ENCODE data around the gene CFAP210. TPM values are rescaled to one million over a fixed set of nuclear protein-coding genes. Genes with fewer than 3 reads are reported as not detected.

The CFAP210 gene
- total and polyA plus RNA-seq, 4 experiments from 2014 or later = not detected

DNA sequence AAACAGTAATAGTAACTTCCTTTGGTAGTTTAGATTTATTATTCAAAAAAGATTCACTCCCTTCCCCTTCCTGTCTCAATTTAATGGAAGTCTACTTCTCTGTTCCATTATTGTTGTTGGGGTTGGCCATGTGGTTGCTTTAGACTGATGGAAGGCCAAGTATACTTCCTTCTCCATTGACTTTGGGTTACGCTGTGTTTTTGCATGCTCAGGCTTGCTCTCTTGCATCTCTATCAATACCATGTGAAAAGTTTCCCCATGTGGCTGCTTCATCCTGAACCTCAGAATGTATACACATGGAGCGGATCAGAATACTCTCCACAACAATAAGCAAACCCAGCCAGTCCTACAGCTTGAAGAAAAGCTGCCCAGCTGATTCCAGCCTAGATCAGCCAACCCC lies 20.3 kb downstream of the CFAP210 start:
- Mint-ChIP-seq H3K4me3 (no peak overlapping the region), H3K36me3 (no peaks in the 10 kb centered on the region), H3K27ac (no peak overlapping the region), H3K27me3 (peaks cover 5 to 6% of the 10 kb centered on the region in 2 donors), H3K9me3 (peaks cover 0 to 4% (median 0%) of the 10 kb centered on the region in 8 donors), H3K4me1 (no peaks in the 10 kb centered on the region)
- Histone ChIP-seq H3K4me3 (ENCODE audit: low read length in 2 of 2) (no peak overlapping the region), H3K27me3 (ENCODE audit: insufficient read depth, low read length) (no peaks in the 10 kb centered on the region), H3K36me3 (ENCODE audit: insufficient read depth, low read length) (no peaks in the 10 kb centered on the region), H3K27ac (ENCODE audit: low read depth, low read length) (no peak overlapping the region), H3K4me1 (ENCODE audit: insufficient read depth, low read length) (no peaks in the 10 kb centered on the region), H3K9me3 (ENCODE audit: control insufficient read depth in 1 of 2, low read length in 2 of 2) (no peaks in the 10 kb centered on the region)
- ChIA-PET POLR2A (ENCODE audit: partially characterized antibody) (no interaction called here), CTCF (ENCODE audit: partially characterized antibody) (no interaction called here)
- no peak for DNase-seq
- intact Hi-C loops (cut with micrococcal nuclease) = no loop called here

DNA sequence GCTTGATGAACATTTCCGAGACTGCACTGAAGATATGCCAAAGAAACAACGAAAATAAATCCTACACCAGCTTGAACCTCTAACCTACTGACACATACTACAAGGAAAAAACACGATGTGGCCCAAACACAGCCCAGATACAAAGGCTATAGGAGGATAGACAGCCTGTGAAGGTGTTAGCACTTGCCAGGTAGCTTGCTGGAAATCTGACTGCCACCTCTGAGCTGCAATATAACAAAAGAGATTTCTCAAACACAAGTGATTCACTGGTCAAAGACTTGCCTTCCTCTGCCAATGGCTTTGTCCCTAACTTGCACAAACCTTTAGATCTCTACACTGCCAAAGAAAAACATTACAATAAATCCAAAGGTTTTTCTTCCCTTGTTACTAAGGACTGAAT lies 21.1 kb downstream of the CFAP210 start:
- H3K27me3 Mint-ChIP-seq = peaks cover 5 to 6% of the 10 kb centered on the region in 2 donors
- CTCF ChIA-PET (ENCODE audit: partially characterized antibody) = no interaction called here
- Histone ChIP-seq H3K4me1 (ENCODE audit: insufficient read depth, low read length) (no peaks in the 10 kb centered on the region), H3K9me3 (ENCODE audit: control insufficient read depth in 1 of 2, low read length in 2 of 2) (no peaks in the 10 kb centered on the region), H3K4me3 (ENCODE audit: low read length in 2 of 2) (no peak overlapping the region), H3K27me3 (ENCODE audit: insufficient read depth, low read length) (no peaks in the 10 kb centered on the region), H3K27ac (ENCODE audit: low read depth, low read length) (no peak overlapping the region), H3K36me3 (ENCODE audit: insufficient read depth, low read length) (no peaks in the 10 kb centered on the region)
- H3K27ac Mint-ChIP-seq = no peak overlapping the region
- intact Hi-C loops (cut with micrococcal nuclease) = no loop called here
- H3K9me3 Mint-ChIP-seq = peaks cover 0 to 4% (median 0%) of the 10 kb centered on the region in 8 donors
- no peak overlapping the region for H3K4me3 Mint-ChIP-seq
- DNase-seq = no peak
- H3K4me1 Mint-ChIP-seq = no peaks in the 10 kb centered on the region
- POLR2A ChIA-PET (ENCODE audit: partially characterized antibody) = no interaction called here
- H3K36me3 Mint-ChIP-seq = no peaks in the 10 kb centered on the region

DNA sequence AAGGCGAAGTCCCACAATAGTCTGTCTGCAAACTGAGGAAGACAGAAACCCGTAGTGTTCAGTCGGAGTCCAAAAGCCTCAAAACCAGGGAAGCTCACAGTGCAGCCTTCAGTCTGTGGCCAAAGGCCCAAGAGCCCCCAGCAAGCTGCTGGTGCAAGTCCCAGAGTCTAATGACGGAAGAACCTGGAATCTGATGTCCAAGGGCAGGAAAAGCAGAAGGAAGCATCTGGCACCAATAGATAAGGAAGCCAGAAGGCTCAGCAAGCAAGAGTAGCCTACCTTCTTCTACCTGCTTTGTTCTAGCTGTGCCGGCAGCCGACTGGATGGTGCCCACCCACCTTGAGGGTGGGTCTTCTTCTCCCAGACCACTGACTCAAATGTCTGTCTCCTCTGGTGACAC lies 21.8 kb downstream of the CFAP210 start:
- Mint-ChIP-seq H3K9me3 (peaks cover 0 to 4% (median 0%) of the 10 kb centered on the region in 8 donors), H3K27ac (no peak overlapping the region), H3K4me1 (no peaks in the 10 kb centered on the region), H3K36me3 (no peaks in the 10 kb centered on the region), H3K27me3 (peaks cover 5 to 6% of the 10 kb centered on the region in 2 donors), H3K4me3 (no peak overlapping the region)
- H3K4me1 ChIP-seq (ENCODE audit: insufficient read depth, low read length) = no peaks in the 10 kb centered on the region
- H3K4me3 ChIP-seq (ENCODE audit: low read length in 2 of 2) = no peak overlapping the region
- no peak for DNase-seq
- no peaks in the 10 kb centered on the region for H3K36me3 ChIP-seq (ENCODE audit: insufficient read depth, low read length)
- no peak overlapping the region for H3K27ac ChIP-seq (ENCODE audit: low read depth, low read length)
- intact Hi-C loops (cut with micrococcal nuclease) = no loop called here
- CTCF ChIA-PET (ENCODE audit: partially characterized antibody) = no interaction called here
- no peaks in the 10 kb centered on the region for H3K27me3 ChIP-seq (ENCODE audit: insufficient read depth, low read length)
- H3K9me3 ChIP-seq (ENCODE audit: control insufficient read depth in 1 of 2, low read length in 2 of 2) = no peaks in the 10 kb centered on the region
- POLR2A ChIA-PET (ENCODE audit: partially characterized antibody) = no interaction called here

DNA sequence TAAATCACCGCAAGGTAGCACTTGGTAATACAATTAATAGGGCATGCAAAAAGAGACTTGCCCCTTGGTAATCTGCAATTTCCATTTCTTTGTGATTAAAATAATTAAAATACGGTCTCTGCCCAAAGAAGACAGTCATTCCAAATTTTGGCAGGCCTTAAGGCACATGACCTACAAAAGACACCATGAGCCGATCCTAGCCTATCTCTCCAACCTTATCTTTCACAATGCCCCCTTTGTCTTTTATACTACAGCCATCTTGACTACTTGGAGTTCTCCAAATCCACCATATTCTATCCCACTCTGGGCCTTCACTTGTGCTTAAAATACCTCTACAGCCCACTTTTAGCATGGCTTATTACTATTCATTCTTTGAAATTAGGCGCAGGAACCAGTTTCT lies 23.3 kb downstream of the CFAP210 start:
- Mint-ChIP-seq H3K36me3 (no peaks in the 10 kb centered on the region), H3K27ac (no peak overlapping the region), H3K27me3 (peaks cover 5 to 6% of the 10 kb centered on the region in 2 donors), H3K4me1 (no peaks in the 10 kb centered on the region), H3K9me3 (peaks cover 0 to 6% (median 0%) of the 10 kb centered on the region in 8 donors), H3K4me3 (no peak overlapping the region)
- no peak for DNase-seq
- Histone ChIP-seq H3K4me3 (ENCODE audit: low read length in 2 of 2) (no peak overlapping the region), H3K4me1 (ENCODE audit: insufficient read depth, low read length) (no peaks in the 10 kb centered on the region), H3K36me3 (ENCODE audit: insufficient read depth, low read length) (no peaks in the 10 kb centered on the region), H3K27me3 (ENCODE audit: insufficient read depth, low read length) (no peaks in the 10 kb centered on the region), H3K9me3 (ENCODE audit: control insufficient read depth in 1 of 2, low read length in 2 of 2) (no peaks in the 10 kb centered on the region), H3K27ac (ENCODE audit: low read depth, low read length) (no peak overlapping the region)
- ChIA-PET POLR2A (ENCODE audit: partially characterized antibody) (no interaction called here), CTCF (ENCODE audit: partially characterized antibody) (no interaction called here)
- intact Hi-C loops (cut with micrococcal nuclease) = no loop called here

DNA sequence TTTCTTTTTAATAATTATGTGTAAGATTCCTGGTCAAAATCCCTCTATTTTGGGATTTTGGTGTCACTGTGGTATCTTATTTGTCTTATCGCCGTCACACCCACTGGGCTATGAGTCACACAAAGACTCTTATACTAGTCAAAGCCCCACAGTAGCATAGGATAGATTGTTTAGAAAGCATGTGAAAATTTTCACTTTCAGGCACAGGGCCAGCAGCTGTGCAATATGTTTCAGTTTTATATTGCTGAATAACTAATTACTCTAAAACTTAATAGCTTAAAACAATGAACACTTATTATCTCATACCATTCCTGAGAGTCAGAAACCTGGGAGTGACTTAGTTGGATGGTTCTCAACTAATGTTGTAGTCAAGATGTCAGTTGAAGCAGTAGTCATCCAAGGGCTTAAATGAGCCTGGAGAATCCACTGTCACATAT lies 24.0 kb downstream of the CFAP210 start:
- H3K27me3 ChIP-seq (ENCODE audit: insufficient read depth, low read length) = no peaks in the 10 kb centered on the region
- no peaks in the 10 kb centered on the region for H3K4me1 ChIP-seq (ENCODE audit: insufficient read depth, low read length)
- H3K27ac Mint-ChIP-seq = no peak overlapping the region
- no peaks in the 10 kb centered on the region for H3K36me3 ChIP-seq (ENCODE audit: insufficient read depth, low read length)
- H3K4me1 Mint-ChIP-seq = no peaks in the 10 kb centered on the region
- DNase-seq = no peak
- H3K9me3 ChIP-seq (ENCODE audit: control insufficient read depth in 1 of 2, low read length in 2 of 2) = no peaks in the 10 kb centered on the region
- intact Hi-C loops (cut with micrococcal nuclease) = no loop called here
- ChIA-PET POLR2A (ENCODE audit: partially characterized antibody) (no interaction called here), CTCF (ENCODE audit: partially characterized antibody) (interaction anchor here (0.7 kb wide), 1 partner anchor 28 kb away, joined by 3 read pairs; no protein-coding TSS in a partner anchor)
- no peak overlapping the region for H3K4me3 ChIP-seq (ENCODE audit: low read length in 2 of 2)
- peaks cover 4 to 5% of the 10 kb centered on the region in 2 donors for H3K27me3 Mint-ChIP-seq
- peaks cover 0 to 6% (median 0%) of the 10 kb centered on the region in 8 donors for H3K9me3 Mint-ChIP-seq
- H3K4me3 Mint-ChIP-seq = no peak overlapping the region
- H3K36me3 Mint-ChIP-seq = no peaks in the 10 kb centered on the region
- H3K27ac ChIP-seq (ENCODE audit: low read depth, low read length) = no peak overlapping the region

DNA sequence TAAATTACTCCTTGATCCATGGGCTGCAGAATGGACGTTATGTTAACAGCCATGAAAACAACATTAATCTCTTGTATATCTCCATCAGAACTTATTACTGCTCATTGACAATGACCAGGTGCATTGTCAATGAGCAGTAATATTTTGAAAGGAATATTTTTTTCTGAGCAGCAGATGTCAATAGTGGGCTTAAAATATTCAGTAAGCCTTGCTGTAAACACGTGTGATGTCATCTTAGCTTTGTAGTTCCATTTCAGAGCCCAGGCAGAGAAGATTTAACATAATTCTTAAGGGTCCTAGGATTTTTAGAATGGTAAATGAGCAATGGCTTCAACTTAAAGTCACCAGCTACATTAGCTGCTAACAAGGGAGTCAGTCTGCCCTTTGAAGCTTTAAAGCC lies 26.6 kb downstream of the CFAP210 start:
- Mint-ChIP-seq H3K4me3 (no peak overlapping the region), H3K36me3 (no peaks in the 10 kb centered on the region), H3K4me1 (no peaks in the 10 kb centered on the region), H3K27me3 (peaks cover 0 to 4% of the 10 kb centered on the region in 2 donors), H3K9me3 (peaks cover 0 to 2% (median 0%) of the 10 kb centered on the region in 8 donors), H3K27ac (no peak overlapping the region)
- H3K36me3 ChIP-seq (ENCODE audit: insufficient read depth, low read length) = no peaks in the 10 kb centered on the region
- DNase-seq = no peak
- H3K9me3 ChIP-seq (ENCODE audit: control insufficient read depth in 1 of 2, low read length in 2 of 2) = no peaks in the 10 kb centered on the region
- ChIA-PET CTCF (ENCODE audit: partially characterized antibody) (no interaction called here), POLR2A (ENCODE audit: partially characterized antibody) (no interaction called here)
- H3K27ac ChIP-seq (ENCODE audit: low read depth, low read length) = no peak overlapping the region
- H3K4me1 ChIP-seq (ENCODE audit: insufficient read depth, low read length) = no peaks in the 10 kb centered on the region
- intact Hi-C loops (cut with micrococcal nuclease) = no loop called here
- no peaks in the 10 kb centered on the region for H3K27me3 ChIP-seq (ENCODE audit: insufficient read depth, low read length)
- H3K4me3 ChIP-seq (ENCODE audit: low read length in 2 of 2) = no peak overlapping the region

DNA sequence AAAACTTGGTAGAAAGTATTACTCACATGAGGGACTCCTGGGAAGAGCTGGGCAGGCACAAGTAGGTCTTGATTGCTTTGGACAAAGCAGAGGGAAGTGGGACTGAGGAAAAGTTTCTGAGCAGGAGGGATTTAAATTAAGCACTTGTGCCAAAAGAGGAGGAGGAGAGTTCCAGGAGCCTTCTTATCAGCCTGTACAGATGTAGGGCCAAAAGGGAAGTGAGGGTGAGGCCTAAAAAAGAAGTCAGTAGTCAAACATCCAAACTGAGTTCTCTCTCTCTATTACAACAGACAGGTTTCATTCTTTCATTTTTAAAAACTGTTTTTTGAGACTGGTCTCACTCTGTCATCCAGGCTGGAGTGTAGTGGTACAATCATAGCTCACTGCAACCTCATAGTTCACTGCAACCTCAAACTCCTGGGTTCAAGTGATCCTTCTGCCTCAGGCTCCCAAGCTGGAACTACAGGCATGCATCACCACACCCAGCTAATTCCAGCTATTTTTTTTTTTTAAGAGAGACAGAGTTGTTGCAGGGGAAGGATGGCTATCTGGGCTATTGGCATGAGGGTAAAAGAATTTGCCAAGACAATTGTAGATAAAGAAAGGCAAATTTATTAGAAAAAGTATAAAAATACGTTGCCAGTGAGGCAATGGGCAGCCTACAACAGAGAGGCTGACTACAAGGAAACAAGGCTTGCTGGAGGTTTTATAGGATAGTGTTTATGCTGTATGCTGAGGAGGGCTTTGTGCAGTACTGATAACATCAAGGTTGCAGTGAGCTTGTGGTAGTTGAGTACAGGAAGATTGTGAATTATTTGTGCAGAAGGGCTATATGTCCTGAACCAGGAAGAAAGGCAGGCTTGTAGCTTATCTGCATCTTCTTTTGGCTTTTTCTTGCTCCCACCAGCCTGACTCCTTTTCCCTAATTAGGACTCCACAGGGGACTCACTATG lies 29.0 kb downstream of the CFAP210 start:
- H3K4me1 ChIP-seq (ENCODE audit: insufficient read depth, low read length) = no peaks in the 10 kb centered on the region
- intact Hi-C loops (cut with micrococcal nuclease) = no loop called here
- Mint-ChIP-seq H3K27ac (no peak overlapping the region), H3K9me3 (peaks cover 0 to 2% (median 0%) of the 10 kb centered on the region in 8 donors), H3K36me3 (no peaks in the 10 kb centered on the region), H3K4me3 (no peak overlapping the region), H3K4me1 (no peaks in the 10 kb centered on the region), H3K27me3 (peaks cover 0 to 4% of the 10 kb centered on the region in 2 donors)
- H3K9me3 ChIP-seq (ENCODE audit: control insufficient read depth in 1 of 2, low read length in 2 of 2) = no peaks in the 10 kb centered on the region
- no peaks in the 10 kb centered on the region for H3K36me3 ChIP-seq (ENCODE audit: insufficient read depth, low read length)
- POLR2A ChIA-PET (ENCODE audit: partially characterized antibody) = no interaction called here
- no peak for DNase-seq
- H3K4me3 ChIP-seq (ENCODE audit: low read length in 2 of 2) = no peak overlapping the region
- CTCF ChIA-PET (ENCODE audit: partially characterized antibody) = no interaction called here
- H3K27ac ChIP-seq (ENCODE audit: low read depth, low read length) = no peak overlapping the region
- H3K27me3 ChIP-seq (ENCODE audit: insufficient read depth, low read length) = no peaks in the 10 kb centered on the region
